Testis (tissue), 3 donors: ENCODE data around the gene NFIA. TPM values are rescaled to one million over a fixed set of nuclear protein-coding genes. Genes with fewer than 3 reads are reported as not detected.
"Not testable (repeated sequence)": the region's sequence is repeated elsewhere in the genome, so short reads cannot be mapped to it uniquely, and the experiment has no call there.

Experiments used
- DNase-seq: peaks from one replicate; pipeline ENCODE4 v3.0.0-alpha.2; 2019
- H3K27ac ChIP-seq, 2 donors: fragments of 200-600 bp; sonication (generic); one replicate each; pipeline ENCODE4 v1.5.1; 2019
- H3K27me3 ChIP-seq: fragments of 200-600 bp; sonication (generic); one replicate; pipeline ENCODE4 v1.5.1; 2019
- H3K36me3 ChIP-seq: fragments of 200-600 bp; sonication (generic); one replicate; pipeline ENCODE4 v1.5.1; 2017; ENCODE audit warnings: low read depth; ENCODE audit errors: missing control alignments
- H3K4me1 ChIP-seq: fragments of 200-600 bp; sonication (generic); one replicate; pipeline ENCODE4 v1.5.1; 2019
- H3K4me3 ChIP-seq, 2 donors: fragments of 200-600 bp; sonication (generic); one replicate each; pipeline ENCODE4 v1.5.1; 2017 to 2019
- H3K9me3 ChIP-seq: fragments of 200-600 bp; sonication (generic); one replicate; pipeline ENCODE4 v1.5.1; 2017
- POLR2A ChIP-seq: fragments of 450-650 bp; IDR thresholded peaks from one replicate; pipeline ENCODE4 v1.6.1; 2017; ENCODE audit warnings: antibody characterized with exemption, mild to moderate bottlenecking, moderate library complexity
- WGBS, 2 donors: methylation state at CpG; one replicate each; pipeline ENCODE4 v1.1.5; 2018; 5-methylcytosine and 5-hydroxymethylcytosine counted together
- intact Hi-C: fragments of 100-400 bp; cut with DNase I; formaldehyde crosslinking; loops from one replicate; pipeline ENCODE4 v1.15.1; 2023; ENCODE audit warnings: low total_unique reads
- polyA plus RNA-seq: library from polyadenylated mRNA; stranded (reverse); fragments of 350-450 nt; fragmentation: Illumina TruSeq; extraction: RNeasy Lipid Tissue Mini Kit (QIAGEN cat#74804); gene quantifications from one replicate; pipeline ENCODE4 v1.2.3, GENCODE V29; 2014; ENCODE audit warnings: low read depth, low replicate concordance; ENCODE audit not compliant: insufficient read depth
- total RNA-seq, 2 donors: library from RNA; depleted of rRNA; stranded (reverse); fragments of >200 nt; gene quantifications; one replicate each; pipeline ENCODE4 v1.2.3, GENCODE V29; 2016
- TF ChIP-seq, protein P1 (sequence below), 3 experiments: fragments of 450-650 bp in 2 of 3; fragments of 200-600 bp in 1 of 3; sonication (generic) in 1 of 3; IDR thresholded peaks; one replicate each; pipeline ENCODE4 v1.5.1; 2016 to 2019; ENCODE audit warnings: antibody characterized with exemption in 3 of 3, mild to moderate bottlenecking in 2 of 3, moderate library complexity in 1 of 3

NFIA gene
- total and polyA plus RNA-seq, 3 donors from 2014 or later, result 11.6 to 78.9 (median 53.5) TPM

GRCh38 chr1:61274939-61275338 is 192.6 kb downstream of the NFIA start:
- TF ChIP-seq POLR2A, result no peak
- TF ChIP-seq, protein P1, sequence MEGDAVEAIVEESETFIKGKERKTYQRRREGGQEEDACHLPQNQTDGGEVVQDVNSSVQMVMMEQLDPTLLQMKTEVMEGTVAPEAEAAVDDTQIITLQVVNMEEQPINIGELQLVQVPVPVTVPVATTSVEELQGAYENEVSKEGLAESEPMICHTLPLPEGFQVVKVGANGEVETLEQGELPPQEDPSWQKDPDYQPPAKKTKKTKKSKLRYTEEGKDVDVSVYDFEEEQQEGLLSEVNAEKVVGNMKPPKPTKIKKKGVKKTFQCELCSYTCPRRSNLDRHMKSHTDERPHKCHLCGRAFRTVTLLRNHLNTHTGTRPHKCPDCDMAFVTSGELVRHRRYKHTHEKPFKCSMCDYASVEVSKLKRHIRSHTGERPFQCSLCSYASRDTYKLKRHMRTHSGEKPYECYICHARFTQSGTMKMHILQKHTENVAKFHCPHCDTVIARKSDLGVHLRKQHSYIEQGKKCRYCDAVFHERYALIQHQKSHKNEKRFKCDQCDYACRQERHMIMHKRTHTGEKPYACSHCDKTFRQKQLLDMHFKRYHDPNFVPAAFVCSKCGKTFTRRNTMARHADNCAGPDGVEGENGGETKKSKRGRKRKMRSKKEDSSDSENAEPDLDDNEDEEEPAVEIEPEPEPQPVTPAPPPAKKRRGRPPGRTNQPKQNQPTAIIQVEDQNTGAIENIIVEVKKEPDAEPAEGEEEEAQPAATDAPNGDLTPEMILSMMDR (IDR thresholded peaks at IDR 0.05), result no peak
- H3K36me3 ChIP-seq, result no peaks in the 10 kb centered on the region
- no peak for DNase-seq
- H3K4me1 ChIP-seq, result peaks cover 38% of the 10 kb centered on the region
- H3K4me3 ChIP-seq, result no peak overlapping the region
- H3K9me3 ChIP-seq, result no peaks in the 10 kb centered on the region
- intact Hi-C loops, result no loop called here
- peak overlapping the region in 1 of 2 donors; percentile 16 for H3K27ac ChIP-seq
- H3K27me3 ChIP-seq, result no peaks in the 10 kb centered on the region
- WGBS, 2 donors, result 65 to 66% methylated on average over 7 of the region's 7 CpGs

DNA sequence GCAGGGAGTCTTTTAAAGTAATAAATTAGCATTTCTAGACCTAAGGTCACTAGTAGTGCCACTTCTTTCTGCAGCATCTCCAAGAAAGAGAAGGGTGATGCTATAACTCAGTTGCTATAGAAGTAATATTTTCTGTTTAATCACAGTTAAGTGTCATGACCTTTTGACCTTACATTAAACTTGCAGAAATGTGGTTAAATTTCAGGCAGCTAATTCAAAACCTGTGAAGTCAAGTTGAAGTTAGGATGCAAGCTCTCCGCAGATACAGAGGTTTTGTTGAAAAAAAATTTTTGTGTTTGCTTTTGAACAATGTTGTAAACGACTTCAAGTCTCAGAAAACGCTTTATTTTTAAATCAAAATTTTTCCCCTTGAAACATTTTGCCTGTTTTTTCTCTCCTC is 193.9 kb downstream of the NFIA start:
- Histone ChIP-seq H3K4me3 (no peak overlapping the region), H3K27ac (peak overlapping the region in 1 of 2 donors; percentile 16), H3K27me3 (no peaks in the 10 kb centered on the region), H3K4me1 (peaks cover 37% of the 10 kb centered on the region), H3K36me3 (no peaks in the 10 kb centered on the region), H3K9me3 (no peaks in the 10 kb centered on the region)
- WGBS, 2 donors, result 70 to 79% methylated on average over 3 of the region's 3 CpGs
- intact Hi-C loops, result no loop called here
- DNase-seq, result no peak
- TF ChIP-seq POLR2A, result no peak
- TF ChIP-seq, protein P1 (IDR thresholded peaks at IDR 0.05), result no peak

- H3K27ac ChIP-seq, result peak overlapping the region; percentile 64 to 72
- H3K36me3 ChIP-seq, result no peaks in the 10 kb centered on the region
- 45 to 56% methylated on average over 7 of the region's 7 CpGs for WGBS, 2 donors
- H3K9me3 ChIP-seq, result no peaks in the 10 kb centered on the region
- H3K4me1 ChIP-seq, result peaks cover 33% of the 10 kb centered on the region
- no peak overlapping the region for H3K4me3 ChIP-seq
- peak; percentile 66 for DNase-seq
- no peaks in the 10 kb centered on the region for H3K27me3 ChIP-seq
- TF ChIP-seq, protein P1 (IDR thresholded peaks at IDR 0.05), result no peak
- no peak for TF ChIP-seq POLR2A
- intact Hi-C loops, result no loop called here
Observed at GRCh38 chr1:61277121-61277690, 194.8 kb downstream of the NFIA start.

- peaks cover 31% of the 10 kb centered on the region for H3K4me1 ChIP-seq
- H3K4me3 ChIP-seq, DNase-seq, H3K27me3 ChIP-seq, intact Hi-C loops, H3K9me3 ChIP-seq, H3K36me3 ChIP-seq: not testable (repeated sequence)
- H3K27ac ChIP-seq, result peak overlapping the region; percentile 31 to 72
- WGBS, 2 donors, result 62 to 77% methylated on average over 8 of the region's 8 CpGs
Observed at GRCh38 chr1:61278503-61278902, 196.1 kb downstream of the NFIA start.

- Histone ChIP-seq H3K9me3 (no peaks in the 10 kb centered on the region), H3K4me1 (peaks cover 28% of the 10 kb centered on the region), H3K36me3 (no peaks in the 10 kb centered on the region), H3K27ac (peak overlapping the region; percentile 31 to 72), H3K27me3 (no peaks in the 10 kb centered on the region), H3K4me3 (no peak overlapping the region)
- TF ChIP-seq POLR2A, result no peak
- TF ChIP-seq, protein P1 (IDR thresholded peaks at IDR 0.05), result no peak
- 53 to 77% methylated on average over 1 of the region's 1 CpG for WGBS, 2 donors
- intact Hi-C loops, result no loop called here
- DNase-seq, result no peak
Observed at GRCh38 chr1:61278966-61279365, 196.6 kb downstream of the NFIA start.
